Measurements from ENCODE around the gene GPHB5.

GRCh38 chr14:63286071-63286470 lies 32.7 kb downstream of the GPHB5 start:
- TF ChIP-seq CTCF (IDR thresholded peaks at IDR 0.05 in 4 of 5, conservative IDR thresholded peaks at IDR 0.05 in 1 of 5) = no peak
- TF ChIP-seq POLR2A (IDR thresholded peaks at IDR 0.05) = no peak

Data from gastrocnemius medialis (tissue), 4 donors.